Nucleus accumbens (tissue), 56 donors: ENCODE data around the gene MRPL3.

Experiments
- DNase-seq, 56 donors: peaks; one replicate each; lab custom pipeline; 2025; lab: John Stamatoyannopoulos, UW

MRPL3 gene

DNA sequence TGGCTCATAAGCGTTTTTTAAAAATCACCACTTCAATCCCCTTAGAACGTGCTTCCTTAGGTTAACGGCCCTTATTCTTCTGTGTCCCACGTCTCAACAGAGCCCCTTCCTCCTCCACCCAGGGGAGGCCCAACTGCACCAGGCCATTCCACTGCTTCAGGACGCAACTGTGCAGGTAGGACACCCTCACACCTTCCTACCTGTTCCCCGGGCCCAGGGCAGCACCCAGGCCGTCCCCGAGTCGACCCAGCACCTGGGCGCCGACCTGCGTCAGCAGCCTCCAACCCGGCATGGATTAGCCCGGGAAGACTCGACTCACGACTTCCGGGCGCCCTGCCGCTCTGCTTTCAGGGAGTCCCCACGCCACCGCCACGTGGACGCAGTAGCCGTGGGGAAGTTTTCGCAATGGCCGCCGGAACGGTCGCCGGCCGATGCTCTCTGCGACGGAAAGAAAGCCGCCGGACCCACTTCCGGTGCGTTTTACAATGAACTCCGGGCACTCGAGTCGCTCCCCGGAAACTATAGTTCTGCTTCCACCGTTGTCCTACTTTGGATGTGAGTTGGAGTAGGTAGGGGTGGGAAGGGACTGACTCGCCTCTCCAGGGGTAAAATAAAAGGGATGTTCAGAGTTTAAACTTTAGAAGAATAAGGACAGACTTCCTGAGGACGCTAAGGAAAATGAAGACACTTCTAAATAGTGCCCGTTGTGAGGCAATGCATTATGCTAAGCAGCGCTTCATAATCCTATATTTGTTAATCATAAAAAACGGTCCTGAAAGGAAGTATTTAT lies at the start of gene MRPL3:
Gene MRPL3, minus strand, starts transcription at position 442 of the 790 bp plus-strand sequence. Its CDS starts 150 bp downstream, at position 292.
- peak in 55 of 56 donors; percentile 21 to 91 (median 73) for DNase-seq

GRCh38 chr3:131551761-131552160 lies 49.0 kb upstream of the MRPL3 start:
- DNase-seq = no peak

DNA sequence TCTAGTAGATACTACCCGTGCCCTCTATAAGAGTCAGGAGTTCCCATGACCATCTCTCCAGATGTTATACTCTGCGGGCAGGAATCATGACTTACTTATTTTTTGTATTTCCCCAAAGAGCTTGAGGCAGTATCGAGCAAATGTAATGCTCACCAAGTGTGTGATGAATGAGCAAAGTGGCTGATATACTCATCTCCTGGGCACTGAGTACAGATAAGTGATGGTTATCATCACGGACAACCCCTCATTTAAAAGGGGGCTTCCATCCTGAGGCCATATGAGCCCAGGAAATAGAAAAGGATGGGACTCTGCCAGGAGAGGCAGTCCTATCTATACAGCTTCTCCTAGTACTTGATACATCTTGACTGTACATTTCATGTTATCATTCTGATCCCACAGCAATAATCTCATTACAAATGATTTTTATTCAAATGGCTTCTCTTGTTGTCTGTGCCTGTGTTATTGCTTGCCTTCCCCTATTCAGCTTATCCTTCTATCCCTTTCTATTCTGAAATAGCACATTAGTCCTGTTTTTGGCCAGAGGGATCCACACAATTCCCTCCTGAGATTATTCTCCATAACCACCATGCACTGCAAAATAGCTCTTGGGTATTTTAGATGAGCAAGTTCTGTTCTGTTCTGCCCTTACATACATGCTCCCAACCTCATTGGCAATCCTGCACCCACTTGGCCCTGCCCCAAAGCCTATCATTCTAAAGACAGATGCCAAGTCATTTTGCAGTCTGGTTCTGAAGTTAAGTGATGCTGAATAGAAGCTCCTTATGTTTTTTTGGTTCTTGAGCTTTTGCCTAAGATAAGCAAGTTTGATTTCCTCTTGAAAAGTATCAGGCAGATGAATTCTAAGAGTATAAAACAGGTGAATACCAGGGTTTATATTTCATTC lies 48.0 kb upstream of the MRPL3 start:
- no peak for DNase-seq

- no peak for DNase-seq
Observed at GRCh38 chr3:131549340-131549739, 46.6 kb upstream of the MRPL3 start.

DNA sequence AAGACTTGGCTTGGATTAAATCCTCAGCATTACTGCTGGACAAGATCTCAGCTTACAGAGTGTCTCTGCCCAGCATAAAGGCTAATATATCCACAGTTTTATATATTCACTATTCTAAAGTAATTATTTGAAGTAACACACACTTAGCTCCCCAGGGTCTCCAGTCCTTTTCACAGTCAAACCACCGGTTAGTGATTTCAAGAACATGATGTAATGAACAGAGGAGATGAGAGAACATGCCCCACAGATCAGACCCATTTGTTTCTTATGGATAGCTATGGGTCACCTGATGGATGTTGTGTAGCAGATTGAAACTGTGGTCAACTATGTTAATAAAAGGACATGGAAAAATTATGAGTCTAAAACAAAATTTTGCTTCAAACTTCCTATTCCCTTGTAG lies 44.8 kb upstream of the MRPL3 start:
- DNase-seq = no peak

DNA sequence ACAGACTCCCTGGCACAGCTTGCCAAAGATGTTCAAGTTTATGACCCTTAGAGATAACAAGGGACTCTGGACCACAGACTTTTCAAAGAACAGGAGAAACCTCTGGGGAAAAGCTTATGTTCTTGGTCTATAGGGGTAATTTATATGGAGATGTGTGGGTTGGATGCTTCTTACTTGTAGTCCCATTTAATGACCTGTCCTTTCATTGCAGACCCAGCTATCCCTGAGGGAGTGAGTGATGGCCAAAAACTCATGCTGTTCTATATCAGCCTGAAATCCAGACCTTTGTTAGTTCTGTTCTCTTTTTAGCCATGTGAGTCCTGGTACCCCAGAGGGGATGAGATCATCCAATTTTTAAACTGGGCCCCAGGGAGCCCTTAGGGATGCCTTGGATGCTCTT lies 43.7 kb upstream of the MRPL3 start:
- no peak for DNase-seq

DNA sequence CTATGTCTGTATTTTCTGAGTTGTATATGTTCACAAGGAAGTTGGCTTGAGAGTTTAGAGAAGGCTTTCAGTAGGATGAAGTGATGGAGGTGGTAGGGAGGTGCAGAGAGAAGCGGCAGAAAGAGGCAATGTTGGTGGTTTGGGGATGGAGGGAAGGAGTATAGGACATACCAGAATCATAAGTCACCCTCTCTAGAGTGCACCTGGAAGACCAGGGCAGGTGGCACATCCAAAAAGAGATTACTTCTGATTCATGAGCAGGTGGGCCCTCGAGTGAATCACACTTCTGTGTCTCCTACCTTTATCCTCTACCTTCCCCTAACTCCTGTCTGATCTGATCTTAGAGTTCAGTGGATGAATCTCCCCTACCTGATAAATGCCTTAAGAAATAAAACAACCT lies 41.8 kb upstream of the MRPL3 start:
- no peak for DNase-seq

DNA sequence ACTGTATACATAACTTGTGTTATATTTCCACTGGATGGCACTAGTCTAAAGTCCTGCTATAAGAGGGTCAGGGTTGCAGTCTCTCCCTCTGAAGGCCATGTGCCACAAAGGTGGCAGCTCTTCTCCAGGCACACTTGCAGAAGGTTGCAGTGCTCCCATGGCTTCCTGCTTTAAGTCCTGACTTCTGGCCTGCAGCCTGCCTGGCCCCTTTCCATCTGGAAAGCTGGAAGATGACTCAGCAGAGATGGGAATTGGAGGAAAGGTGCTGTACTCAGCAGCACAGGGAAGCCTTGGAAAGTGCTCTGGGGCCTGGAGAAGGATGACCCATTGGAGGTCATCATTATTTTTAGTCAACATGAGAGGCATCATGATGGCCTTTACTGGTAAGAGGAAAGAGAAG lies 40.9 kb upstream of the MRPL3 start:
- peak in 6 of 56 donors; percentile 3 to 10 (median 5) for DNase-seq

DNA sequence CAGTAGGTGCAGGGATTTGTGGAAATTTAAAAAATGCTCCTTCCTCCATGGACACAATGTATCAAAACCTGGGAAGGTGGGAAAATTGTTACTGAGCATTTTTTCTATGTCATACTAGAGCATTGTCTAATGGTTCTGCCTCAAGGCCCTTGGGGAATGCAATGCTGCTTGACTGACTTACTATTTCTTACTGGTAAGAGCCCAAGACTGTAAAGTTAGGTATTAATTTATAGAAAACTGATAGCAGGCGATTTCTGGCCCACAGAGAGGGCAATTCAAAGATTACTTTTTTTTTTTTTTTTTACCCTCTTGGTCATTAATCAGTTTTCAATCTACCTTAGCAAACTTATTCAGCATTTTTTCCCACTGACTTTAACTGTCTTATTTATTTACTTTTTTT lies 38.5 kb upstream of the MRPL3 start:
- no peak for DNase-seq

GRCh38 chr3:131540821-131541220 lies 38.0 kb upstream of the MRPL3 start:
- DNase-seq = no peak

DNA sequence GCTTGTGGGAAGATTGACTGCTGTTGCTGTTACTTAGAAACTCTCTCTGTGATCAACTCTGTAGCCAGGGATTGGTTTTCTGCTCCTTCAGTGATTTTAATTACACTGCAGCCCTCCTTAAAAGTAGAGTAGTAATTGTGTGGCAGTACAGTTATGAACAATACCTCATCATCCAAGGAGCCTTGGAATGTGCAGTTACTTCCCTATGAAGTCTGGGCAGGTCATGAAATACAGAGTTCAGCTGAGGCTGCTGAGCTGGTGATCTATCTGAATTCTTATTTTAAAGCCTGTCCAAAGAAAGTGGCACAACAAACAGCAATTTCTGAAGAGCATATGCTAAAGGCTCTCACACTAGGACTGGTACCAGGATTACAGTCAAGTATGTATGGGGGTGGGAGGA lies 37.4 kb upstream of the MRPL3 start:
- no peak for DNase-seq

DNA sequence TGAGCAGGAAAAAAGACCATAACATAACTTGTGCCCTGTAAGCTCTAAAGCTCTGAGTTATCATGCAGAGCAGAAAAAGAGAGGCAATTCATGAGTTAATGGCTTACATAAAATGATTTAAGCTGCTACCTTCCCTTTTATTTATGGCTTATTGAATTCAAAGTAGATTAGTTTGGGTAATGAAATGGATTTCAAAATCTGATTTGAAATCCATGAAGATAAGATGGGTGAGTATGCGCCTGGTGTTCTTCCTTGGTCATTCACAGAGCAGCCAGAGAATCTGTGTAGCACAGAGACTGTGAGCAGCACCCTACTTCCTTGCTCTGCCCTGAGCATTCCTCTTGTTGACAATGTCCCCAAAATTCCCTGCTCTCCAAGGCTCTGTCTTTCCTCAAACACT lies 36.2 kb upstream of the MRPL3 start:
- DNase-seq = no peak

GRCh38 chr3:131537531-131537930 lies 34.8 kb upstream of the MRPL3 start:
- DNase-seq = no peak

DNA sequence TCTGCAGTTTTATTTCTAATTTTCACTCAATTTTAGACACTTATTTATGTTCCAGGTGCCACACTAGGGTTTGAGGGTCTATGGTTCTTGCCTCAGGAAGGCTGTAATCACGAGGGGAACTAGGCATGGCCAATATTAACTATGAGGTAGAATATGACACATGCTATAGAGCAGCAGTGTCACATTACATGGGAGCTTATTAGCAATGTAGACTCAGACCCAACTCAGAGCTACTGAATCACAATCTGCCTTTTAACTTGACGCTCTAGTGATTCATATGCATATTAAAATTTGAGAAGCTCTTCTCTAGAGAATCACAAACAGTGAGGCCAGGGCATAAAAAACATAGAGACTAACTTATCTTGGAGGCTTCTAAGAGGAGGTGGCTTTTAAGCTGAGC lies 32.8 kb upstream of the MRPL3 start:
- no peak for DNase-seq

DNA sequence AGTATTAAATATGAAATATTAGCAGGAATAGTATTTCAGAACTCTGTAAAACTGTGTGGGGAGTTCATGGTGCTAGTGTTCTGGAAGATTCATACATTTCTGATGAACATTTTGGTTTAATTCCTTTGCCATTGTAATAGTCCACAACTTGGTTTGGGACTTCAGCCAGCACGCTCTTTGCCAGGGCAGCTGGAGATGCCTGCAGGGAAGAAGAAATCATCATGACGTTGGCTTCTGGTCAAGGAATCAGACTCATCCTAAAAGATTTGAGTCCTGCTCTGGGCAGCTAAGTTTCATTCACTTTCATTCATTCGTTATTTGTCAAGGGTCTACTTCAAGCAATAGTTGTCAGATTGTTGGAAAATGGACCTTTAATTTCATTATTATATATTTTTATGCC lies 32.4 kb upstream of the MRPL3 start:
- DNase-seq = peak in 1 of 56 donors; percentile 2

DNA sequence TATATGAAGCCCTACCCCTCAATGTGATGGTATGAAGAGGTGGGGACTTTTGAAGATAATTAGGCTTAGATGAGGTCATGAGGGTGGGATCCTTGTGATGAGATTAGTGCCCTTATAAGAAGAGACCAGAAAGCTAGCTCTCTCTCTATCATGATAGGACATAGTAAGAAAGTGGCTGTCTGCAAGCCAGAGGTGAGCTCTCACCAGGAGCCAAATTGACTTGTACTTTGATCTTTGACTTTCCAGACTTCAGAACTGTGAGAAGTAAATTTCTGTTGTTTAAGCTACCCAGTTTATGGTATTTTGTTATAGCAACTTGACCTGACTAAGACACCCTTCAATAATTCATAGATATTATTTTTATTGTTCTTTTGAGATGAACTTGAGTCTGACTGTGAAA lies 29.9 kb upstream of the MRPL3 start:
- DNase-seq = no peak

DNA sequence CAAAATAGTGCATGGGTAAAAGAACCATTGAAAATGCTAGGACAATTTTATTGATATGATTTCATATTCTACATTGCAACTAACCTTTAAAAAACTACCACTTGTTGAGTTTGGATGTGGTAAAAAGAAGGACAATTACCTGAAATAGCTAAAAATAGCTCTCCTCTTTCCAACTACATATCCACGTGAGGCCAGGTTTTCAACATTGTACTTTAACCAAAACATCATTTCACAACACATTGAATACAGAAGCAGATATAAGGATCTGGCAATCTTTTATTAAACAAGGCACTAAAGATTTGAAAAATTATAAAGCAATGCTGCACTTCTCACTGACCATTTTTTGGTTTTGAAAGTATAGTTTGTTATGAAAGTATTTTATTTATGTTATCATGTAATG lies 28.1 kb upstream of the MRPL3 start:
- DNase-seq = no peak

DNA sequence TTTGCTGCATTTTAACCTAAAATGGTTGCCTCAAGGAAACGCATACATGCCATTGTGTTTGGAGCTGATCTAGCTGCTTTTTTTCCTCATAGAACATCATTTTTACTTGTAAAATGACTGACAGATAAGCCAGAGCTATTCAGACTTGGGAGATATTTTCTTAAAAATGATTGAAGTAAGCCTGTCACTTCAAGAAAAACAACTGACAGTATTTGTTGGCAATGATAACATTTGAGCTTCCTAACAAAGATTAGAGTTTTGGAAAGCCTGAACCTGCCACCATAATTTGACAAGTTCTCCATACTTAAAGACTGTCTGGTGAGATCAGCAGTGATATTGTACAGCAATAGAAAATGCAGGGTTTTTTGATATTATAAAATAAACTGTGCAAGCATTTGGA lies 27.6 kb upstream of the MRPL3 start:
- no peak for DNase-seq

DNA sequence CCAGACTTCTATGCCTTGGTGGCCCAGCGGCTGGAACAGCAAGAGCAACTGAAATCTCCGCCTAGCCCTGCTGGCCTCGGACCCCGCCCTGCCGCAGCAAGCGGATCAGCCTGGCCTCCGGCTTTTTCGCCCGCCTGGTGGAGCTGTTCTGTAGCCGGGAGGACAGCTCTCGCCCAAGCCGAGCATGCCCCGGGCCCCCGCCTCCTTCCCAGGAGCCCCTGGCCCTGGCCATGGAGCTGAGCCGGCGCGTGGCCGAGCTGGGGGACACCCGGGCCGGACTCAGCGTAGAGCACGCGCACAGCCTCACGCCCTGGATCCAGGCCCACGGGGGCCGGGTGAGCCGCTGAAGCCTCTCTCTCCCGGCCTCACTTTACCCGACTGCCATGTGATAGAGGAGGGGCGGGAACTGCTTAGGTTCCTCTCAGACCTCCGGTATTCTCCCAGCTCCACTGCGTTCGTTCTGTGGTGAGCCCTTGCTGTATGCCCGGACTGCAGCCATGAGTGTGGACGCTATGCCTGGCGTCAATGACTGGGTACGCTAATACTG lies 24.1 kb upstream of the MRPL3 start:
- peak in 13 of 56 donors; percentile 1 to 49 (median 7) for DNase-seq

DNA sequence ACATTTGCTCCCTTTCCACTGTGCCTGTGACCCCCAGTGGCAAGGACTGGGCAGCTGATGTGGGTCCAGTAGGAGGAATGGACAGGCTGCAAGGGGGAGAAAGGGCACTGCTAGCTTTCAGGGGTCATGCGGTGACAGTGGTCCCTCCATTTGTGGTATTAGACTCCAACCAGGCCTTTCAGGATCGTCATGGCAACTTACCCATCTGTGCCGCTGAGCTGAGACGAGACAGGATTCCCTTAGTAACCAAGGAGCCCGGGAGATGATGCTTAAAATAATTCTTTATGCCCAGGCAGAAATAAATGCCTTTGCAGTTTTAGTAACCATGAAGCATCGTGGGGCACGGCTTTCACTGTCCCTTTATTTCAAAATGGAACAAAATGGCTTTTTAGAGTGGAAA lies 15.9 kb upstream of the MRPL3 start:
- peak in 11 of 56 donors; percentile 1 to 25 (median 7) for DNase-seq

DNA sequence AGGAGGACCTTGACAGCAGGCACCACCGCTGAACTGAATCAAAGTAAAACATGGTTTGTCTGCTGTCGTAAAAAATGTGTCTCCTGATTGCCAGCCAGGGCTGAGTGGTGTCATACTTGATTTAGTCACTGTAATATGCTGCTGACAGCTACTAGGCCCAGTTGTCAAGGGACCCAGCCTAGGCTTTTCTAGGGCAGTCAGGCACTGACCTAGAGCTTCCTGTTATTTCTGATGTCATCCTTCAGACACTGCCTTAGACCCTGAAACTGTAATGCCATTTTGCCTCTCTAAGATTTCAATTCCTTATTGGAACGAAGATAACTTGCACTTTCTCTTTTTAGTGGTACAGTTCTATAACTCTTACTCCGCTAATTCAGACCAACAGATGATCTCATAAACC lies 2.6 kb upstream of the MRPL3 start:
- DNase-seq = no peak

- DNase-seq = peak in 1 of 56 donors; percentile 6
Observed at GRCh38 chr3:131503320-131503635, 507 bp upstream of the MRPL3 start.
